HUDEP-2 (cell line): ENCODE measurements around the gene EML1.
A peak's percentile ranks its signal among the peaks of the same experiment; 100 is the strongest.

Source experiments
- DNase-seq, 76 experiments: peaks; one replicate each; lab custom pipeline; 2025; ENCODE audit not compliant: unreplicated experiment in 76 of 76; lab: John Stamatoyannopoulos, UW

EML1 gene

GRCh38 chr14:99860219-99860618 is 67.0 kb downstream of the EML1 start:
- DNase-seq: no peak

GRCh38 chr14:99862136-99862535 is 68.9 kb downstream of the EML1 start:
- DNase-seq: no peak

GRCh38 chr14:99863059-99863458 is 69.8 kb downstream of the EML1 start:
- DNase-seq: no peak

DNA sequence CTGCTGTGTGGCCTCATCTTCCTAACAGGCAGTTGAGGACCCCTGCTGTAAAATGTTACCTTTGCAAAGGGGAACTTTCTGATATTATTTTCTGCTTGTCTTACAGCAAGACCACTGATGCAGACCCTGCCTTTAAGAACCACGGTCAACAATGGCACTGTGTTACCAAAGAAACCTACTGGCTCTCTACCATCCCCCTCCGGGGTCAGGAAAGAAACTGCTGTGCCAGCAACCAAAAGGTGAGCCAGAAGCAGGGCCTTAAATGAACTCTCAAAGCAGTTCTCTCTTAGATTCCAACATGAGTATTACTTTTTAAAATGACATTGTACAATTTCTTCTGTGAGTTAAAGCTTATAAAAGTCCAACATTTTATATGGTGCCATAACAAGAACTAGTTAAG is 72.2 kb downstream of the EML1 start:
- DNase-seq: no peak

- no peak for DNase-seq
Observed at GRCh38 chr14:99870617-99871016, 77.4 kb downstream of the EML1 start.

DNA sequence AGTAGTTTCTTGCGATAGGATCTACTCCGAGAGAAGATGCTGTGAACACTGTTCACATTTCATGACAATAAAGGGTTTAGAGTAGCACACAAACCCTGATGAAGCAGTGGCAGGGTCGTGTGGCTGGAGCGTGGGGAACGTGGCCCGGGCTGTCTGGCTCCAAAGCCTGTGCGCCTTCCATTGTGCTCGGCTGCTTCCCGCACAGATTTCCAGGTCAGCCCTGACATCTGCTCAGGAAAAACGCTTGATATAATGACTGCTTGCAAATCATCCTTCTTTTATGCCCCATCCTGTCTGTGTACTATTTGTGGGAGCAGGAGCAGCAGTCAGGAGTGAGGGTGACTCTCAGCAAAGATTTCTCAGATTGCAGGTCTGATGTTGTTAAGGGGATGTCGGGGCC is 78.6 kb downstream of the EML1 start:
- DNase-seq: no peak

DNA sequence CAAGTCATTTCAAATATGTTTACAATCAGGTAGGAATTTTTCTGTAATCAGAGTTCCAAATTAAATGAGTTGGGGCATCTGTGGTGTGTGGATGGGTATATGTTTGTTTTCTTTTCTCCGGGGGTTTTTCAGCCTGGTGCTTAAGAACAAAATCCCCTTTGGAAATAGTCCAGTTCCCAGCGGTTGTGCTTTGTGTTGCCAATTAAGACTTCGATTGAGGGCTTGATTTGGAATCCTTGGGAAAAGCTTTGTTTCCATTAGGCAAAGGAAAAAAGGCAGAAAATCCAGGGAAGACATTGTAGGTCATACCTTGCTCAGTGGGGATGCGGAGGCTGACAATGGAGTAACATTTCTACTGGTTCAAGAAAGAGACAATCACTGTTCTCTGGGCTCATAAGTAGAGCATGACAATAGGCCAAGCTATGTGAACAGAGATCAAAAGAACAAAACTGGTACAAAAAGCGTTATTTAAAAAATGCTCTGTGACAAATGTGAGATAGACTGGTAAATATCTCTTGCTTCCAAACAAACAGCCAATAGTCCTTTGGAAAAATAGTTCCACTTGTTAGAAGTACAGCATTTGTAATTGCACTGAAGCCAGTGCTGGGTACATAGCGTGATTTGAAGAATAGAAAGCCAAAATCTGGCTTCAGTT is 79.7 kb downstream of the EML1 start:
- no peak for DNase-seq

GRCh38 chr14:99873653-99874052 is 80.4 kb downstream of the EML1 start:
- no peak for DNase-seq

- DNase-seq: no peak
Observed at GRCh38 chr14:99874306-99874705, 81.1 kb downstream of the EML1 start.

DNA sequence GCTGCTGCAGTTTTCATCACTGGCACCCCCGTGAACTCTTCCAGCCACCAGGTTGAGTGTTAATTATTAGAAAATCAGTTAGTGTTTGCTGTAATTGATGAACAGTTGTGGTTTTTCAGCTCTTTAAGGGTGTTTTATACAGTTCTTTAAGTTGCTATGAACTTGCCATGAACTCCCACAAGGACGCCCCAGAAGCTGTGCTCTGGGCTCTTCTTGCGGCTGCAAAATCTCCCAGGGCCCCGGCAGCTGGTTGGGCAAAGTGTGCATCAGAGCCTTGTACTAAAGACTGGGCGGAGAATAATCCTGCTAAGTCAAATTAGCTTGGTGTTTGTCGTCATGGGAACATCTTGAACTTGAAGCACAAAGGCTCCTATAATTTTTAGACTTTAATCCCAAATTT is 82.2 kb downstream of the EML1 start:
- no peak for DNase-seq

DNA sequence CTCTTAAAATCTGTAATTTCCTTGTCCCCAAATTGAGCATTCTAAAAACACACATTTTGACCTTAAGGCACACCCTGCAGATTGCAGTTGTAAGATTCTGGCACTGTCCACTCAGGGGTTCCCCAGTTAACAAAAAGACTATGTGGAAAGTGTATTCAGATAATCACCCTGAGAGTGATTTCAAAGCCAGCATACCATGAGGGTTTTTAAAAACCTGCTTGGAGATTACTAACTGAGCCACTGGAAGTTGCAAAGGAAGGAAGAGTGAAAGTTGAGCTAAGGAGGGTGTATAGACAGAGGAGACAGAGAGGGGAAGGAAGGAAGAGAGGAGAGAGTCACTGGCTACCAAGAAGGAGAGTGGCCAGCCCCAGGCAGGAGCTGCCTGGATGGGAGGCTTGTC is 82.6 kb downstream of the EML1 start:
- no peak for DNase-seq

GRCh38 chr14:99876406-99876805 is 83.2 kb downstream of the EML1 start:
- no peak for DNase-seq

DNA sequence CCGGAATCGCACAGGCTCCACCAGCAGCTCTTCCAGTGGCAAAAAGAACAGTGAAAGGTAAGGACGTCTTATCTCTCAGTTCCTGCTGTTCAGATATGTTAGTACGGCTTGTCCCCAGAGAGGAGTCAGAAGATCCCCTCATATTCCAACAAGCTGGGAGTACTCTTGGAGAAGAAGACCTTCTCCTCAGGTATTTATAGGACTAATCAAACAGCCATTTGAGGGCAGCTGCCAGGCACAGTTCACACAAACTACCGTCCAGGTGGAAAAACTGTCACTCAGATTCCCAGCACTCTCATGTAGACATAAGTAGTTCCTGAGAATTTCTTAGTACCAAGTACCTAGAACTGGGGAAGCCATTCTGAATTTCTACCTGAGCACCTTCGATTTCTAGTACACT is 85.3 kb downstream of the EML1 start:
- no peak for DNase-seq

DNA sequence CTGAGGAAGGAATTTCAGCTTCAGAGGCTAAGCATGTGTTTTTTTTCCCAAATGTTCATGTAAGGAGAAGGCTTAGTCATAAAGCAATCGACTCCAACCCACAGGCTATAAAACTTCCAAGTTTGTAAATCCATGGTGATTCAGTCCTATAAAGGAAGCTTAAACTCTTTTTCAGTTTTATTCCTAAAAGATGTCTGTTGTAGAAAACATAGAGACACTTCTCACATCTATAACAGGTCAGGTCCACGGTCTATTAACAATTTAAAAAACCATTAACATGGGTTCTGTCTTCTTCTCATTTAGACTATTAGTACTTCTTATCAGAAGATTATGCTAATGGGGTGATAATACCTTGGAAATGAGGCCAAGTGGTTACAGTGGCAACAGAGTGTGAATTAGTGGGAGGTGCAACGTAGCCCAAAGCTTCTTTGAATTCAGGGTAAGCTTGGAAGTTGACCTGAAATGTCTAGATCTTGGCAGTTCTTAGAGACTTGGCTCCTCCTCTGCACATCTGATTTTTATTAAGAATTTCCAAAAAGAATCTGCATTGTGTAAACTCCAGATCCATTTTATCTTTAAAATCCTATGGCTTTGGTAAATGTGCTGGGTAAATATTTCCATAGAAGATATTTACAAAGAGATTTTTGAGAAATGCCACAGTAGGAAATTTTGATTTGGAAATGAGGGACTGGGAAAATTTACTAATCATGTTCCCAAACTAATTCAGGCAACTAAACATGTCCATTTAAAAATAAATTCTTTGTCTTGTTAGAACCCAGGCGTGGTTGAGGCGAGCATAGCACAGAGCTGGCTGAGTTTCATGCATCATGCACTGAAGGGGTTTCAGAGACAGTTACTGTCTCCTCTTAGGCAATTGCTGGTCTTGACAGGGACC is 86.4 kb downstream of the EML1 start:
- DNase-seq: no peak

DNA sequence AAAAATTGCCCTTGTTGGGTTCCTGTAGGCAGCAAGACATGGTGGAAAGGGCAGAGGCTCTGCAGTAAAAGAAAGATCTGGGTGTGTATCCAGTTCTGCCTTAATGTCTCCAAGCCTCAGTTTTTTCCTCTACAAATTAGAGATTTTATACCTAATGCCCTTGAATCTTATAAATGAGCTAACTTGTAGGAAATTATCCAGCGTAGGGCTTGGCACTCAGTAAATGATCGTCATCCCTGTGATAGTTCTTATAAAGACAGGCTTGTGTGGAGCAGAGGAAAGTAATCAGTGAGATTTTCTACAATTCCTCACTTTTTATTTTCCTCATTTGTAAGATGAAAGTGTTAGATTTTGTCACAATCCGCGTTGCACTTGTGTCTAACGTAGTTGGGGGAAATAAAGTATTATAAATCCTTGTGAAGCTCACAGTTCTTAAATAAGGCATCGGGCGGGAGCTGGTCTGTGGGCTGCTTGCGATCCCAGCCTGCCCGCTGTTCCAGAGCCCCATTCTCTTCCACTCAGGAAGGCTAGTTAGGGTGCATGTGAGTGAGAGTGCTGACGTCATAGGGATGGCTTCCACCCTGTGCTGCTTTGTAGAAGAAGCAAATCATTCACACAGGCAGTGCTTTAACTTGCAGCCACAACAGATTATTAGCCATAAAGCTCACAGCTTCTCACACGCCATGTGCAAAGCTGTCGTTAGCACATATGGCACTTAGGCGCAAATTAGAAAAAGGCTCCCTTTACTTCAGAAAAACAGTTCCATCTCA is 87.6 kb downstream of the EML1 start:
- DNase-seq: no peak

DNA sequence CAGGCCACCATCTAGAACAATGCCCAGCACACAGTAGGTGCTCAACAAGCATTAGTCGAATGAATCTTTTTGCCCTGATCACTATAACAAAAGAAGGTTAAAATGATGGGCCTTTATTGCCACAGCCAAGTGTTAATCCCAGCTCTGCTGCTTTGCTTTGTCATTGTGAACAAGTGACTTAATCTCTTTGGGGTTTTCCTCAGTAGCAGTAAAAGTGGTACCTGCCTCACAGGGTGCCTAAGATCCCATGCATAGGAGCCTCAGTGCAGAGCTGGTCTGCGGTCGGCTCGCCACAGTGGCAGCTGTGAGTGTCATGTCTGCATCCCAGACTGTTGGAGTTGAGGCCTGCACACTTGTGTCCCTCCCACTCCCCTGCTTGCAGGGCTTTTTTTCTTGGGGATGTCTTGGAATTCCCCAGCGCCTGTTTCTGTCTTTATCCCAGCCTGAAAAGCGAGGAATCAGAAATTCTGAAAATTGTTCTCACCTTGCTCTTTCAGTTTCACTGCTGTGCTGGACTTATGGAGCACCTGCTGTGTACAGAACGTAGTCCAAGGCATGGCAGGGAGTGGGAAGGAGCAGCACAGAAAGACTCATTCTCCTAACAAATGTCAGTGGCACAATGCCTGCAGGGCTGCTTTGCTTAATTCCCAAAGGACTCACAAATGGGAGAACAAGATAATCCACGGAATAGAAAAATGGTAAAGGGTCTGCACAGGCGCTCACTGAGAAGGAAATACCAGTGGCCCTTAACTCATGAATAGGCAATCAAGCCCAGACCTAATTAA is 90.8 kb downstream of the EML1 start:
- no peak for DNase-seq

DNA sequence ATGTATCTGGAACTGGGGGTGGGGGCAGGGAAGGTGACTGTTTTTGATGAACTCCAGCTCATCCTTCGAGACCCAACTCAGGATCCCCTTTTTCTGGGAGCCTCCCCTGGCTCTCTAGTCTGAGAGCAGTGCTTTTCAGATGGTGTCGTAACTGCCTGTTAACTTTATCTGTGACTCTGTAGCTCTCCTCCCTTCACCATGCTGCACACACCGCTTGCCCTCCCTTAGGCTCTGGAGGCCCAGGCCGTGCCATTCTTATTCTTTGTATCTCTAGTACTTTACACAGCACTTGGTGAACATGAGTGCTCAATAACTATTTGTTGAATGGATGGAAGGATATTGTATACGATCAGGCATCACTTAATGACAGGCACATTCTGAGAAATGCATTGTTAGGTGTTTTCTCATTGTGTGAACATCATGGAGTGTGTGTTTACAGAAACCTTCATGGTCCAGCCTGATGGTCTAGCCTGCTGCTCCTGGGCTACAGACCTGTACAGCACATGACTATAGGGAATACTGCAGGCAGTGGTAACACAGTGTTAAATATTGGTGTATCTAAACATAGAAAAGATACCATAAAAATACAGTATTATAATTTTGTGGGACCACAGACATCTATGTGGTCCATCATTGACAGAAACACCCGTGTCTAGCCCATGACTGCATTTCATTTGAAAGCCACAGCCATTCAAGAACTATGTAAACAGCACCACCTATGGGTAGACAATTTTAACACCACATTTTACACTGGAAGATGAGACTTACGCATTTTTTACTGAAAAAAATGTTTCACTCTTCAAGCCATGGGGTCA is 91.8 kb downstream of the EML1 start:
- DNase-seq: peak in 26 of 76 experiments; percentile 2 to 50 (median 24)

GRCh38 chr14:99885649-99885958 is 92.4 kb downstream of the EML1 start:
- DNase-seq: no peak

- DNase-seq: no peak
Observed at GRCh38 chr14:99887407-99887806, 94.2 kb downstream of the EML1 start.

- DNase-seq: no peak
Observed at GRCh38 chr14:99888149-99888548, 94.9 kb downstream of the EML1 start.
